K562 (cell line): ENCODE measurements around the gene IL17REL. TPM values are rescaled to one million over a fixed set of nuclear protein-coding genes. Genes with fewer than 3 reads are reported as not detected.

ENCODE experiments used
- ATAC-seq: fragments of 200-7000 bp; cut with Tn5 transposase; 3 replicates; pipeline ENCODE4 v1.9.1; 2020; ENCODE audit warnings: moderate library complexity
- BruUV-seq: library from RNA; stranded (reverse); fragments of 400-500 nt; replicated peaks from 2 replicates; lab custom pipeline; 2021; lab: Mats Ljungman, UMichigan
- CTCF ChIA-PET: fragments of 300-600 bp; formaldehyde crosslinking; extraction: SDS; loops from one replicate; lab custom pipeline; 2021; ENCODE audit warnings: low intra/inter-chr PET ratio; lab: Yijun Ruan, JAX
- POLR2A ChIA-PET: fragments of 300-600, 350-650 bp; sonication (Branson Sonifier 250); formaldehyde crosslinking; extraction: SDS; loops from one replicate; lab custom pipeline; 2021; ENCODE audit warnings: antibody characterized with exemption, inconsistent platforms; lab: Yijun Ruan, JAX
- DNase-seq, 4 experiments: peaks; one replicate each; pipeline versions ENCODE4 v3.0.0 to v3.0.0-alpha.2; 2011 to 2018; ENCODE audit warnings: low spot score in 3 of 4, mixed read lengths in 3 of 4; ENCODE audit errors: extremely low read depth in 1 of 4
- FAIRE-seq: peaks from 2 replicates; lab custom pipeline; 2011; peaks lifted over from hg19 to GRCh38; lab: Jason Lieb, UNC
- H2AFZ ChIP-seq: 2 replicates; pipeline ENCODE4 v1.6.0; 2011; ENCODE audit warnings: low read depth, low read length, control low read depth, inconsistent platforms
- H3K27ac ChIP-seq: fragments of 200-600 bp; 3 replicates; pipeline ENCODE4 v1.8.0; 2011; ENCODE audit warnings: low read depth, mild to moderate bottlenecking, control low read depth, inconsistent platforms, low read length, moderate library complexity, mixed read lengths; ENCODE audit errors: extremely low read depth
- H3K27me3 ChIP-seq, 2 experiments: fragments of 300-600 bp in 1 of 2; 2 replicates in 1 of 2; 3 replicates in 1 of 2; pipeline versions ENCODE4 v1.6.0 to v1.8.0; 2011; ENCODE audit warnings: inconsistent platforms in 2 of 2, low read length in 2 of 2, mild to moderate bottlenecking in 1 of 2, mixed read lengths in 1 of 2, moderate library complexity in 1 of 2; ENCODE audit not compliant: control insufficient read depth in 2 of 2, insufficient read depth in 2 of 2
- H3K36me3 ChIP-seq: fragments of 300-600 bp; 3 replicates; pipeline ENCODE4 v1.8.0; 2011; ENCODE audit warnings: mild to moderate bottlenecking, low read length, inconsistent platforms; ENCODE audit not compliant: control insufficient read depth, insufficient read depth
- H3K4me1 ChIP-seq, 2 experiments: fragments of 200-600 bp in 1 of 2; replicated peaks in 1 of 2; 2 replicates in 1 of 2; 3 replicates in 1 of 2; pipeline versions ENCODE4 v1.5.1 to v1.8.0; 2011; ENCODE audit warnings: inconsistent platforms in 2 of 2, low read length in 2 of 2, mild to moderate bottlenecking in 1 of 2, mixed read lengths in 1 of 2, moderate library complexity in 1 of 2; ENCODE audit not compliant: control insufficient read depth in 2 of 2, insufficient read depth in 2 of 2
- H3K4me2 ChIP-seq: 2 replicates; pipeline ENCODE4 v1.6.1; 2011; ENCODE audit warnings: low read length, control low read depth, inconsistent platforms, mixed read lengths; ENCODE audit not compliant: insufficient read depth
- H3K4me3 ChIP-seq: fragments of 200-600 bp; sonication (generic), shearing (Covaris generic); 2 replicates; pipeline ENCODE4 v1.5.1; 2016; ENCODE audit warnings: control low read depth, inconsistent platforms
- H3K79me2 ChIP-seq: fragments of 200-600 bp; 3 replicates; pipeline ENCODE4 v1.8.0; 2011; ENCODE audit warnings: low read length, inconsistent platforms; ENCODE audit not compliant: control insufficient read depth, insufficient read depth
- H3K9ac ChIP-seq, 2 experiments: 2 replicates each; pipeline versions ENCODE4 v1.6.0 to v1.6.1; 2011; ENCODE audit warnings: low read depth in 2 of 2, low read length in 2 of 2, control low read depth in 1 of 2, inconsistent platforms in 1 of 2, mild to moderate bottlenecking in 1 of 2, mixed read lengths in 1 of 2; ENCODE audit not compliant: insufficient read depth in 1 of 2
- H3K9me1 ChIP-seq: one replicate; pipeline ENCODE4 v1.6.0; 2011; ENCODE audit warnings: inconsistent platforms, mild to moderate bottlenecking, low read length, moderate library complexity; ENCODE audit not compliant: control insufficient read depth, insufficient read depth
- H3K9me3 ChIP-seq: replicated peaks from 2 replicates; pipeline ENCODE4 v1.5.1; 2011; ENCODE audit warnings: low read depth, low read length, inconsistent platforms; ENCODE audit not compliant: control insufficient read depth, insufficient read depth
- H4K20me1 ChIP-seq: replicated peaks from 2 replicates; pipeline ENCODE4 v1.6.1; 2011; ENCODE audit warnings: low read length, inconsistent platforms, mixed read lengths; ENCODE audit not compliant: control insufficient read depth, insufficient read depth
- BCLAF1 ChIP-seq, 2 experiments: fragments of 450-650 bp in 1 of 2; IDR thresholded peaks; 2 replicates each; pipeline ENCODE4 v1.6.1; 2011 to 2017; ENCODE audit warnings: low read depth in 2 of 2, antibody characterized with exemption in 1 of 2, borderline replicate concordance in 1 of 2, low read length in 1 of 2, mild to moderate bottlenecking in 1 of 2, mixed read lengths in 1 of 2; ENCODE audit not compliant: control insufficient read depth in 1 of 2
- HNRNPL ChIP-seq: fragments of 200-400 bp; formaldehyde crosslinking; IDR thresholded peaks from 2 replicates; pipeline ENCODE4 v1.6.1; 2017; ENCODE audit warnings: low read depth, mild to moderate bottlenecking, low read length
- SNIP1 ChIP-seq: fragments of 450-650 bp; IDR thresholded peaks from 2 replicates; pipeline ENCODE4 v1.7.1; 2017; ENCODE audit warnings: low read depth, mild to moderate bottlenecking
- WGBS: fragments of 100-300 bp; shearing (Covaris generic); methylation state at CpG from one replicate; pipeline ENCODE4 v1.1.6; 2016; ENCODE audit warnings: low coverage, mixed read lengths; ENCODE audit not compliant: insufficient coverage; ENCODE audit errors: missing lambda C conversion rate; 5-methylcytosine and 5-hydroxymethylcytosine counted together
- in situ Hi-C: fragments of 300-500 bp; cut with MboI; formaldehyde crosslinking; loops from 4 replicates; pipeline ENCODE4 v1.15.0; 2018; ENCODE audit warnings: inconsistent platforms, mixed read lengths
- intact Hi-C: fragments of 100-400 bp; cut with micrococcal nuclease; formaldehyde crosslinking; loops from 2 replicates; pipeline ENCODE4 v1.14.2; 2022
- polyA plus RNA-seq, 8 experiments: library from polyadenylated mRNA; depleted of rRNA in 4 of 8; stranded (reverse) in 5 of 8; unstranded in 3 of 8; fragments of >200 nt; fragmentation: Nextera tagmentation in 2 of 8; fragmentation: Illumina TruSeq in 1 of 8; extraction: Ambion mirVana in 2 of 8; extraction: Trizol in 1 of 8; gene quantifications; 2 replicates each; pipeline versions ENCODE4 v1.2.1 to v1.2.3, GENCODE V29; 2011 to 2014; ENCODE audit warnings: inconsistent platforms in 1 of 8, missing spikeins in 1 of 8
- total RNA-seq, 7 experiments: library from RNA; depleted of rRNA in 6 of 7; stranded (reverse); fragments of >200 nt in 6 of 7; fragmentation: Illumina TruSeq in 2 of 7; extraction: Trizol in 2 of 7; gene quantifications; 2 replicates each; pipeline versions ENCODE4 v1.2.1 to v1.2.3, GENCODE V29; 2011 to 2021; ENCODE audit warnings: low replicate concordance in 1 of 7

Gene IL17REL
- total and polyA plus RNA-seq, 9 of the 15 experiments (the other 6 are each of a cell fraction or from before 2014, with no cell fraction given) = 0.05 to 0.42 (median 0.11) TPM; not detected in 4

DNA sequence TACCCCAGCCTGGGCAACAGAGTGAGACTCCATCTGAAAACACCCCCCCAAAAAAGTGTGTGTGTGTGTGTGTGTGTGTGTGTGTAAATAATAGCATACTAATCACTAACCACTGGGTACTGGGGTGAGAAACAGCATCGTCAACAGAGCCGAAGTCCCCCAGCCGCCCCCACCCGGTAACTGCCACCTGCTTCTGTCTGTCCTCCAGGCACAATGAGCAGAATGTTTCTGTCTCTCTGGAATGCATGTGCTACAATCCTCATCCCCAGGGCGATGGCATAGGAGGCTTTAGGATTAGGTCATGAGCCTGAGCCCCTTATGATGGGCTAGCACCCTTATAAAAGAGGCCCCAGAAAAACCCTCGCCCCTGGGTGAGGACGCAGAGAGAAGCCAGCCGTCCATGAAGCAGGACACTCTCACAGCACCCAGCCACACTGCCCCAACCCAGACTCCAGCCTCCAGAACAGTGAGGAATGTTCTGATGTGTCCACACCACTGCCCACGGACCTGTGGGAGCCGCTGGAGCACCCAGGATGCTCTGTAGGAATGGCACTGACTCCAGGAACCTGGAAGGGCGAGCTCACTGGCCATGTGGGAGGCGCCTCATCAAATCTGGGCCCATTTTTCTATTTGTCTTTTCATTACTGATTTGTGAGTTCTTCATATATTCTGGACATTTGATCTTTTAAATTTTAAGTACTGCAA is 35.6 kb upstream of the IL17REL start:
- Histone ChIP-seq H3K9me1 (no peaks in the 10 kb centered on the region), H3K27ac (no peak overlapping the region), H3K4me1 (peaks cover 0 to 38% of the 10 kb centered on the region in 2 experiments; a peak in 2 of 5 replicates), H3K27me3 (peaks cover 4 to 54% of the 10 kb centered on the region in 2 experiments; a peak in 3 of 5 replicates), H3K4me3 (no peak overlapping the region), H4K20me1 (no peaks in the 10 kb centered on the region), H3K79me2 (no peaks in the 10 kb centered on the region), H3K9ac (no peak overlapping the region), H3K9me3 (no peaks in the 10 kb centered on the region), H3K36me3 (no peaks in the 10 kb centered on the region), H3K4me2 (no peak overlapping the region), H2AFZ (no peak overlapping the region)
- TF ChIP-seq BCLAF1 (IDR thresholded peaks at IDR 0.05; ENCODE audit: borderline replicate concordance in 1 of 2, control insufficient read depth in 1 of 2, low read depth in 2 of 2, low read length in 1 of 2) (no peak), HNRNPL (no peak), SNIP1 (no peak)
- no peak for ATAC-seq
- no peak for DNase-seq
- CTCF ChIA-PET = no interaction called here
- BruUV-seq = no TSS peak
- WGBS = 0% methylated on average over 7 of the region's 12 CpGs
- FAIRE-seq = no peak
- in situ Hi-C loops = no loop called here
- intact Hi-C loops = no loop called here
- POLR2A ChIA-PET = interaction anchor here (0.6 to 0.7 kb wide), 2 partner anchors 52 to 226 kb away, joined by 3 to 4 read pairs; no protein-coding TSS in a partner anchor
